SK-N-SH (cell line): Measurements from ENCODE around the gene DICER1. TPM values are rescaled to one million over a fixed set of nuclear protein-coding genes. Genes with fewer than 3 reads are reported as not detected.

Experiments
- CTCF ChIA-PET: fragments of 300-600, 350-600 bp; formaldehyde crosslinking; extraction: SDS; loops from one replicate; lab custom pipeline; 2021; lab: Yijun Ruan, JAX
- POLR2A ChIA-PET: fragments of 350-600 bp; sonication (Branson Sonifier 250); formaldehyde crosslinking; extraction: SDS; loops from one replicate; lab custom pipeline; 2020; ENCODE audit warnings: antibody characterized with exemption, inconsistent platforms; lab: Yijun Ruan, JAX
- DNase-seq: peaks from one replicate; pipeline ENCODE4 v3.0.0; 2012
- H2AFZ ChIP-seq: fragments of 200-600 bp; sonication (generic); 2 replicates; pipeline ENCODE4 v1.8.1; 2016; ENCODE audit warnings: antibody characterized with exemption, mild to moderate bottlenecking, low read depth
- H3F3A ChIP-seq: fragments of 200-600 bp; sonication (generic); replicated peaks from 2 replicates; pipeline ENCODE3; 2016; ENCODE audit warnings: antibody characterized with exemption, mild to moderate bottlenecking; ENCODE audit not compliant: insufficient read depth
- H3K27ac ChIP-seq, 2 experiments: fragments of 200-500 bp in 1 of 2; fragments of 200-600 bp in 1 of 2; sonication (Bioruptor generic) in 1 of 2; sonication (generic), shearing (Covaris generic) in 1 of 2; 2 replicates each; pipeline versions ENCODE4 v1.5.1 to v1.6.1; 2014 to 2016; ENCODE audit warnings: low read depth in 2 of 2, inconsistent platforms in 1 of 2, low read length in 1 of 2, mild to moderate bottlenecking in 1 of 2, mixed read lengths in 1 of 2
- H3K27me3 ChIP-seq: fragments of 200-600 bp; sonication (generic), shearing (Covaris generic); 2 replicates; pipeline ENCODE4 v1.6.1; 2016; ENCODE audit warnings: mixed run types; ENCODE audit not compliant: insufficient read depth
- H3K36me3 ChIP-seq, 2 experiments: fragments of 200-500 bp in 1 of 2; fragments of 200-600 bp in 1 of 2; sonication (Bioruptor generic) in 1 of 2; sonication (generic) in 1 of 2; replicated peaks in 1 of 2; 2 replicates each; pipeline versions ENCODE3 to v1.5.1; 2014 to 2016; ENCODE audit warnings: low read length in 1 of 2, mild to moderate bottlenecking in 1 of 2; ENCODE audit not compliant: insufficient read depth in 2 of 2, control insufficient read depth in 1 of 2
- H3K4me1 ChIP-seq, 2 experiments: fragments of 200-500 bp in 1 of 2; fragments of 200-600 bp in 1 of 2; sonication (Bioruptor generic) in 1 of 2; sonication (generic), shearing (Covaris generic) in 1 of 2; 2 replicates each; pipeline versions ENCODE4 v1.5.1 to v1.6.1; 2014 to 2016; ENCODE audit warnings: low read depth in 1 of 2, low read length in 1 of 2, mixed run types in 1 of 2; ENCODE audit not compliant: insufficient read depth in 2 of 2, control insufficient read depth in 1 of 2
- H3K4me2 ChIP-seq: fragments of 200-600 bp; sonication (generic), shearing (Covaris generic); 2 replicates; pipeline ENCODE4 v1.6.1; 2017; ENCODE audit warnings: mixed run types
- H3K4me3 ChIP-seq, 2 experiments: fragments of 200-500 bp in 1 of 2; fragments of 200-600 bp in 1 of 2; sonication (Bioruptor generic) in 1 of 2; sonication (generic), shearing (Covaris generic) in 1 of 2; 2 replicates each; pipeline versions ENCODE4 v1.5.1 to v1.8.1; 2014 to 2016; ENCODE audit warnings: low read depth in 2 of 2, inconsistent platforms in 1 of 2, low read length in 1 of 2, mild to moderate bottlenecking in 1 of 2, mixed read lengths in 1 of 2, moderate library complexity in 1 of 2
- H3K79me2 ChIP-seq: fragments of 200-600 bp; sonication (generic); 2 replicates; pipeline ENCODE4 v1.8.1; 2017; ENCODE audit warnings: mild to moderate bottlenecking; ENCODE audit not compliant: insufficient read depth
- H3K9ac ChIP-seq: fragments of 200-600 bp; sonication (generic); 2 replicates; pipeline ENCODE4 v1.6.1; 2017; ENCODE audit warnings: mixed run types
- H3K9me2 ChIP-seq: fragments of 200-600 bp; sonication (generic); 2 replicates; pipeline ENCODE4 v1.6.1; 2017; ENCODE audit warnings: mixed run types
- H3K9me3 ChIP-seq: fragments of 200-600 bp; sonication (generic); 2 replicates; pipeline ENCODE4 v1.6.1; 2017; ENCODE audit warnings: mixed run types, mild to moderate bottlenecking, moderate library complexity
- H4K20me1 ChIP-seq: fragments of 200-600 bp; sonication (generic); 2 replicates; pipeline ENCODE4 v1.6.1; 2017; ENCODE audit warnings: mild to moderate bottlenecking, mixed run types; ENCODE audit not compliant: insufficient read depth
- CHD2 ChIP-seq: fragments of 150-350 bp; IDR thresholded peaks from 2 replicates; pipeline ENCODE4 v1.6.1; 2018; ENCODE audit warnings: low read length; ENCODE audit not compliant: partially characterized antibody
- CTCF ChIP-seq: fragments of 200-600 bp; sonication (generic); IDR thresholded peaks from 2 replicates; pipeline ENCODE4 v1.6.1; 2017; ENCODE audit warnings: antibody characterized with exemption, mild to moderate bottlenecking, moderate library complexity
- ELF1 ChIP-seq: IDR thresholded peaks from 2 replicates; pipeline ENCODE4 v1.4.0; 2012
- EP300 ChIP-seq, 2 experiments: IDR thresholded peaks; 2 replicates each; pipeline versions ENCODE4 v1.4.0 to v1.6.1; 2012; ENCODE audit warnings: borderline replicate concordance in 1 of 2, low read depth in 1 of 2, low read length in 1 of 2
- EZH2phosphoT487 ChIP-seq: fragments of 200-600 bp; sonication (generic); IDR thresholded peaks from 2 replicates; pipeline ENCODE4 v1.6.1; 2017; ENCODE audit warnings: low read depth, mixed run types, mild to moderate bottlenecking, antibody characterized with exemption, moderate library complexity, borderline replicate concordance
- JUND ChIP-seq: IDR thresholded peaks from 2 replicates; pipeline ENCODE4 v1.4.0; 2012
- MAX ChIP-seq: IDR thresholded peaks from 2 replicates; pipeline ENCODE4 v1.4.0; 2012; ENCODE audit warnings: low read depth
- MEF2A ChIP-seq: IDR thresholded peaks from 2 replicates; pipeline ENCODE4 v1.4.0; 2012; ENCODE audit warnings: low read depth, borderline replicate concordance
- NRF1 ChIP-seq: IDR thresholded peaks from 2 replicates; pipeline ENCODE4 v1.6.1; 2012; ENCODE audit warnings: low read depth, mild to moderate bottlenecking, low read length
- PBX3 ChIP-seq: IDR thresholded peaks from 2 replicates; pipeline ENCODE4; 2012
- RAD21 ChIP-seq: IDR thresholded peaks from 2 replicates; pipeline ENCODE4 v1.6.1; 2012; ENCODE audit warnings: mild to moderate bottlenecking, low read length
- RXRA ChIP-seq: IDR thresholded peaks from 2 replicates; pipeline ENCODE4 v1.4.0; 2012; ENCODE audit warnings: low read depth, mild to moderate bottlenecking, borderline replicate concordance
- SIN3A ChIP-seq: IDR thresholded peaks from 2 replicates; pipeline ENCODE4 v1.6.1; 2012; ENCODE audit warnings: low read depth, mild to moderate bottlenecking, low read length, moderate library complexity, borderline replicate concordance
- TCF12 ChIP-seq: IDR thresholded peaks from 2 replicates; pipeline ENCODE4 v1.4.0; 2012
- USF2 ChIP-seq: fragments of 150-350 bp; IDR thresholded peaks from 2 replicates; pipeline ENCODE4 v1.6.1; 2017; ENCODE audit warnings: antibody characterized with exemption, low read length, low read depth, borderline replicate concordance
- YY1 ChIP-seq: IDR thresholded peaks from 2 replicates; pipeline ENCODE4 v1.4.0; 2012; ENCODE audit warnings: low read depth, mild to moderate bottlenecking
- ZBTB33 ChIP-seq: IDR thresholded peaks from 2 replicates; pipeline ENCODE4 v1.4.0; 2012; ENCODE audit warnings: low read depth, borderline replicate concordance
- WGBS: methylation state at CpG from one replicate; pipeline ENCODE4 v1.1.6; 2017; ENCODE audit warnings: low lambda C conversion rate; 5-methylcytosine and 5-hydroxymethylcytosine counted together
- polyA plus RNA-seq, 3 experiments: library from polyadenylated mRNA; depleted of rRNA; stranded (reverse); fragments of >200 nt; gene quantifications; 2 replicates each; pipeline ENCODE4 v1.2.3, GENCODE V29; 2012

Gene DICER1
- polyA plus RNA-seq, 1 of the 3 experiments (the other 2 are of a cell fraction): 4.7 TPM

GRCh38 chr14:95133282-95133681 lies 24.0 kb downstream of the DICER1 start (continued):
- TF ChIP-seq CHD2 (no peak), RAD21 (no peak), TCF12 (no peak), MAX (no peak)

- no peaks in the 10 kb centered on the region for H3F3A ChIP-seq
- TF ChIP-seq YY1: no peak
- no peak for TF ChIP-seq SIN3A
- no peak for TF ChIP-seq EP300 (IDR thresholded peaks at IDR 0.05; ENCODE audit: borderline replicate concordance in 1 of 2, low read depth in 1 of 2, low read length in 1 of 2)
- TF ChIP-seq ZBTB33: no peak
- no peak for TF ChIP-seq PBX3
- TF ChIP-seq CHD2: no peak
- TF ChIP-seq USF2: no peak
- TF ChIP-seq CTCF: no peak
- no peak for TF ChIP-seq NRF1
- TF ChIP-seq JUND: no peak
- TF ChIP-seq RXRA: no peak
- TF ChIP-seq MEF2A: no peak
- TF ChIP-seq EZH2phosphoT487: no peak
- TF ChIP-seq ELF1: no peak
- TF ChIP-seq, all 33 proteins: peak for 0
- no peak for DNase-seq
- peaks cover 18% of the 10 kb centered on the region for H4K20me1 ChIP-seq
- H3K4me2 ChIP-seq: no peak overlapping the region
- no peak overlapping the region for H3K9ac ChIP-seq
- WGBS: 97% methylated on average over 5 of the region's 5 CpGs
- H2AFZ ChIP-seq: no peak overlapping the region
- H3K4me3 ChIP-seq: no peak overlapping the region
- CTCF ChIA-PET: interaction anchor here (0.7 kb wide), 1 partner anchor 300 kb away, joined by 4 read pairs; no protein-coding TSS in a partner anchor
- no peak overlapping the region for H3K27ac ChIP-seq
- peaks cover 46 to 49% of the 10 kb centered on the region in 2 experiments for H3K36me3 ChIP-seq
- no peaks in the 10 kb centered on the region for H3K27me3 ChIP-seq
- H3K79me2 ChIP-seq: peaks cover 66% of the 10 kb centered on the region
- no peaks in the 10 kb centered on the region for H3K9me2 ChIP-seq
- peaks cover under 1 to 3% of the 10 kb centered on the region in 2 experiments; a peak in 2 of 4 replicates for H3K4me1 ChIP-seq
- POLR2A ChIA-PET: no interaction called here
- H3K9me3 ChIP-seq: no peaks in the 10 kb centered on the region
These were observed 24.6 kb downstream of the DICER1 start for GRCh38 chr14:95132760-95133159.
